Neuron (in vitro differentiated cells): ENCODE results near the gene THY1.

Experiments
- H2AFZ ChIP-seq: one replicate; pipeline ENCODE4 v1.6.1; 2013; ENCODE audit warnings: low read depth, mild to moderate bottlenecking, inconsistent platforms, low read length, moderate library complexity
- H3K27me3 ChIP-seq: one replicate; pipeline ENCODE4 v1.6.1; 2013; ENCODE audit warnings: low read length; ENCODE audit not compliant: insufficient read depth
- H3K36me3 ChIP-seq: one replicate; pipeline ENCODE4 v1.6.1; 2013; ENCODE audit warnings: low read length; ENCODE audit not compliant: insufficient read depth
- H3K4me1 ChIP-seq: one replicate; pipeline ENCODE4 v1.6.1; 2013; ENCODE audit warnings: low read length; ENCODE audit not compliant: insufficient read depth
- H3K4me3 ChIP-seq: 2 replicates; pipeline ENCODE4 v1.5.1; 2013; ENCODE audit warnings: mild to moderate bottlenecking, low read length, moderate library complexity
- H3K9me3 ChIP-seq: one replicate; pipeline ENCODE4 v1.6.1; 2013; ENCODE audit warnings: low read length

The THY1 gene

GRCh38 chr11:119420631-119421030 is 2.3 kb downstream of the THY1 start:
- Histone ChIP-seq H3K4me3 (no peak overlapping the region), H3K27me3 (peaks cover 55% of the 10 kb centered on the region), H2AFZ (no peak overlapping the region), H3K36me3 (no peaks in the 10 kb centered on the region), H3K4me1 (peaks cover 5% of the 10 kb centered on the region), H3K9me3 (no peaks in the 10 kb centered on the region)

DNA sequence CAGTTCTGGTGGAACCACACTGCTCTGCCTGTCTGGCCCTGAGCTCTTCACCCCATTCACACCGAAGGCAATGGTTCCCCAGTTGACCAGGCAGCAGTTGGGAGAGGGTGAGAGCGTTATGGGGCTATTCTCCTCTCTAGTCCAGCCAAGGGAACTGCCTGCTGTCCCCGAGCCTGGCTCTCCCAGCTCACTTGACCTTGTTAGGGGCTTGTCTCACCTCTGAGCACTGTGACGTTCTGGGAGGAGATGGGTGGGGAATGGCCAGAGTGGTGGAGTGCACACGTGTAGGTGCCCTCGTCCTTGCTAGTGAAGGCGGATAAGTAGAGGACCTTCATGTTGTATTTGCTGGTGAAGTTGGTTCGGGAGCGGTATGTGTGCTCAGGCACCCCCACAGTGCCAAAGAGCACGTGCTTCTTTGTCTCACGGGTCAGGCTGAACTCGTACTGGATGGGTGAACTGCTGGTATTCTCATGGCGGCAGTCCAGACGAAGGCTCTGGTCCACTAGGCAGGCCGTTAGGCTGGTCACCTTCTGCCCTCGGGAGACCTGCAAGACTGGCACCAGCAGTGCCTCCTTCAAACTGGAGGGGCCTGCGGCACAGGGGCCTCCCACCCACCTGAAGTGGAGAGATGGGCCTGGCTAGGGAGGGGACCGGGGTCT is 3.0 kb downstream of the THY1 start:
- peaks cover 5% of the 10 kb centered on the region for H3K4me1 ChIP-seq
- no peaks in the 10 kb centered on the region for H3K36me3 ChIP-seq
- peaks cover 51% of the 10 kb centered on the region for H3K27me3 ChIP-seq
- no peak overlapping the region for H2AFZ ChIP-seq
- no peaks in the 10 kb centered on the region for H3K9me3 ChIP-seq
- no peak overlapping the region for H3K4me3 ChIP-seq

DNA sequence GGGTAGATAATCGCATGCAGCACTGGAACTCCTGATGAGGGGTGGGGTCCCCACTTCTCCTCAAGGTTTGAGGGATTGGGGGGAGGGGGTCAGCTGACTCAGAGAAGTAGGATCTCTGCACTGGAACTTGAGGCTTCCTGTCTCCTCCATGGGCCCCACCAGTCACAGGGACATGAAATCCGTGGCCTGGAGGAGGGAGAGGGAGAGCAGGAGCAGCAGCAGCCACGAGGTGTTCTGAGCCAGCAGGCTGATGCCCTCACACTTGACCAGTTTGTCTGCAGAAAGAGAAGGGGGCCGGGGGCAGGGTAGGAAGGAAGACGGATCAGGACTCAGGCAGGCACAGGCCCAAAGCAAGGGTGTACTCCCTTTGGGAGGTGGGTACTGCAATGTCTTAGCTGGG is 3.7 kb downstream of the THY1 start:
- H2AFZ ChIP-seq, result no peak overlapping the region
- no peak overlapping the region for H3K4me3 ChIP-seq
- no peaks in the 10 kb centered on the region for H3K36me3 ChIP-seq
- H3K9me3 ChIP-seq, result no peaks in the 10 kb centered on the region
- H3K27me3 ChIP-seq, result peaks cover 44% of the 10 kb centered on the region
- H3K4me1 ChIP-seq, result peaks cover 5% of the 10 kb centered on the region

GRCh38 chr11:119418759-119419158 is 4.2 kb downstream of the THY1 start:
- H3K4me3 ChIP-seq, result no peak overlapping the region
- no peak overlapping the region for H2AFZ ChIP-seq
- peaks cover 39% of the 10 kb centered on the region for H3K27me3 ChIP-seq
- peaks cover 5% of the 10 kb centered on the region for H3K4me1 ChIP-seq
- no peaks in the 10 kb centered on the region for H3K36me3 ChIP-seq
- no peaks in the 10 kb centered on the region for H3K9me3 ChIP-seq

- no peak overlapping the region for H3K4me3 ChIP-seq
- H3K4me1 ChIP-seq, result peaks cover 5% of the 10 kb centered on the region
- no peak overlapping the region for H2AFZ ChIP-seq
- H3K36me3 ChIP-seq, result no peaks in the 10 kb centered on the region
- peaks cover 32% of the 10 kb centered on the region for H3K27me3 ChIP-seq
- no peaks in the 10 kb centered on the region for H3K9me3 ChIP-seq
Observed at GRCh38 chr11:119417726-119418540, 5.0 kb downstream of the THY1 start.

DNA sequence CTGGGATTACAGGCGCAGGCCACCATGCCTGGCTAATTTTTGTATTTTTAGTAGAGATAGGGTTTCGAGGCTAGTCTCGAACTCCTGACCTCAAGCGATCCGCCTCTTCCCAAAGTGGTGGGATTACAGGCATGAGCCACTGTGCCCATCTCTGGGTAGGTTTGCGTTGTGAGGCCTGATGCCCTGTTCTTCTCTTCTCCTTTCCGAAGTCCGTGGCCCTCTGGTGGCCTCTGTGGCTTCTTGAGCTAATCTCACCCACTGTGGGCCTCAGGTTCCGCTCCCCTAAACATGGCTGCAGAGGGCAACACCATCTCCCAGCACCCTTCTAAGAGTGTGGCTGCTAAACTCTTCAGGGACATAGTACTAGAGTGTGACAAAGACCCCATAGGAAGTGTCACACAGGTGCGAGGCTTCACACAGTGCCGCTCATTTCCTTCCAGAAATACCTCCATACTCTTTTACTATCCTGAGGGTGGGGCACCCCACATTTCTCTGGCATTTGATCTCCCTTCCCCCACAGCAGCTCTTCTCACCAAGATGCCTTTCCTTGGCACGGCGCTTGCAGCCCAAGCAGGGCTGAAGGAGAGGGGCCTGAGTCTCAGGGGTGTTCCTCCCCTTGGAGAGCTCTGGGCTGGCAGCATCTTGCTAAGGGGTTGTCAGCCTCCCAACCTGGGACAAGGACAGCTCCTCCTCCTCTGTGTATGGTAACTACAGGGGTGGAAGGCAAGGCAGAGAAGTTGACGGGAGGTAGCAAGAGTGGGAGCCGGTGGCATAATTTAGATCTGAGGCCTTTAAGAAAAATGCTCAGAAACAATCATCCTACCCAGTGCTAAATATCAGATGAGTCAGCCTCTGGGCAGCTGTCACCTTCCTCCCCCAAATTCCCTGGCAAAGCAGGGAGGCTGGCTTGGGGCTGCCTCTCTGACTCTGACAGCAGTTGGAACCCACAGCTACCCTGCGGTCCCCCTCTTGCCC is 6.1 kb downstream of the THY1 start:
- Histone ChIP-seq H3K36me3 (no peaks in the 10 kb centered on the region), H2AFZ (no peak overlapping the region), H3K9me3 (no peaks in the 10 kb centered on the region), H3K4me1 (no peaks in the 10 kb centered on the region), H3K27me3 (peaks cover 22% of the 10 kb centered on the region), H3K4me3 (no peak overlapping the region)

GRCh38 chr11:119415966-119416365 is 7.0 kb downstream of the THY1 start:
- no peak overlapping the region for H2AFZ ChIP-seq
- no peaks in the 10 kb centered on the region for H3K36me3 ChIP-seq
- H3K9me3 ChIP-seq, result no peaks in the 10 kb centered on the region
- H3K4me1 ChIP-seq, result no peaks in the 10 kb centered on the region
- no peak overlapping the region for H3K4me3 ChIP-seq
- H3K27me3 ChIP-seq, result peaks cover 13% of the 10 kb centered on the region

GRCh38 chr11:119415517-119415916 is 7.5 kb downstream of the THY1 start:
- H3K27me3 ChIP-seq, result peaks cover 8% of the 10 kb centered on the region
- no peaks in the 10 kb centered on the region for H3K36me3 ChIP-seq
- no peaks in the 10 kb centered on the region for H3K4me1 ChIP-seq
- no peak overlapping the region for H2AFZ ChIP-seq
- no peaks in the 10 kb centered on the region for H3K9me3 ChIP-seq
- no peak overlapping the region for H3K4me3 ChIP-seq

DNA sequence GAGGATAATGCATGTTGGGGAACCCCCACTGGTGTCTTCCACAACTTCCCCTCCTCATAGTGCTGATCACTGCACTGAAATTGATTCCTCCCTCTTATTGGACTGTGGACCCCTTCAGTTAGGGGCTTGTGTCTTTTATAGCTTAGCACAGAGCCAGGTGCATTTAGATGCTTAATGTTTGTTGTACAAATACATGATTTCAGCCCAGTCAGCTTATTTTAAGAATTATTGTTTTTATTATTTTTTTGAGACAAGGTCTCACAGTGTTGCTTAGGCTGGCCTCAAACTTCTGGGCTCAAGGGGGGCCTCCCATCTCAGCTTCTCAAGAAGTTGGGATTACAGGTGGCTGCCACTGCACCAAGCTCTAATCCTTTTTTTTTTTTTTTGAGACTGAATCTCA is 8.2 kb downstream of the THY1 start:
- Histone ChIP-seq H3K27me3 (peaks cover 1% of the 10 kb centered on the region), H3K4me1 (no peaks in the 10 kb centered on the region), H3K36me3 (no peaks in the 10 kb centered on the region), H2AFZ (no peak overlapping the region), H3K9me3 (no peaks in the 10 kb centered on the region), H3K4me3 (no peak overlapping the region)

DNA sequence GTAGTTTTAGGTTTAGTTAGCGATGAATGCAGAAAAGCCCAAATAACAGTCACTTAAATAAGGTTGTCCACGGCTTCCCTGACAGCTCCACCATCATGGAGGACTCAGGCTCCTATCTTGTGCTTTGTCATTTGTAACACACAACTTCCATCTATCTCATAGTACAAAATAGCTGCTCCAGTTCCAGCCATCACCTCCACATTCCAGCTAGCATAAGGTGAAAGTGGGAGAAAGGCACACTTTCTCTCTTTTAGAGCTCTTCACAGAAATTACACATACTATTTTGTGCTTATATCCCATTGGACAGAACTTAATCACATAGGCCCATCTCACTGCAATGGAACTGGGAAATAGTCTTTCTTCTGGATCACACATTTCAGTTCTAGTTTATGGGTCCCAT is 8.7 kb downstream of the THY1 start:
- Histone ChIP-seq H3K27me3 (no peaks in the 10 kb centered on the region), H3K4me1 (no peaks in the 10 kb centered on the region), H3K9me3 (no peaks in the 10 kb centered on the region), H3K4me3 (no peak overlapping the region), H3K36me3 (no peaks in the 10 kb centered on the region), H2AFZ (no peak overlapping the region)

DNA sequence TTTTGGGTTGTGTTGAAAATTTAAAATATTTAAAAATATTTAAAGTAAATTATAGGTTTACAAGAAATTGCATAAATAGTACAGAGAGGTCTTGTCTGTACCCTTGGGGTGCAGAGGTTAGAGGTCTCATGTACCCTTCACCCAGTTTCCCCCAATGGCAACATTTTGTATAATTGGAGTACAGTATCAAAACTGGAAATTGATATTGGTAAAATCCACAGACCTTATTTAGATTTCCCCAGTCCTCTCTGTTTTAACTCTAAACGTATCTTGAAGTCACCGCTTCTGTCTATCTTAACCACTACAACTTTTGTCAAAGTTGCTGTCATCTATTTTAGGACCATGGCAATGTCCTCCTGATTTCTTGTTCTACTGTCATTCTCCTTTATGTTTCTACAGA is 10.9 kb downstream of the THY1 start:
- Histone ChIP-seq H3K36me3 (no peaks in the 10 kb centered on the region), H3K9me3 (no peaks in the 10 kb centered on the region), H2AFZ (no peak overlapping the region), H3K4me1 (no peaks in the 10 kb centered on the region), H3K4me3 (no peak overlapping the region), H3K27me3 (no peaks in the 10 kb centered on the region)

DNA sequence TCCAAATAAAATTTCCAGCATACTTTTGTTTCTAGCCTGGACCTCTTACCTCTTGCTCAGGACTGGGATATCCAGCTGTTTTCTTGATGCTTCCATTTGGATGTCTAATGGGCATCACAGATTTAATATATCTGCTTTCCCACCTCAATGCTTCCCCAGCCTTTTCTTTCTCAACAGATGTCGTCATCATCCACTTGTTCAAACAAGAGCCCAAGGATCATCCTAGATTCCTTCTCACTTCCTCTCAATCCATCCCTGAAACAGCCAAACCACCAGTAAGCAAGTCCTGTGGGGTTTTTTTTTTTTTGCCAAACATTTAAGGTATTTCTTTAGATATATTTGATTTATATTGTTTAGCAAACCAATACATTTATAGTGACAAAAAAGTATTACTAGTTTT is 12.5 kb downstream of the THY1 start:
- no peak overlapping the region for H3K4me3 ChIP-seq
- no peak overlapping the region for H2AFZ ChIP-seq
- H3K4me1 ChIP-seq, result no peaks in the 10 kb centered on the region
- H3K27me3 ChIP-seq, result no peaks in the 10 kb centered on the region
- H3K36me3 ChIP-seq, result no peaks in the 10 kb centered on the region
- no peaks in the 10 kb centered on the region for H3K9me3 ChIP-seq

- Histone ChIP-seq H3K4me3 (no peak overlapping the region), H3K4me1 (no peaks in the 10 kb centered on the region), H3K36me3 (no peaks in the 10 kb centered on the region), H3K9me3 (no peaks in the 10 kb centered on the region), H2AFZ (no peak overlapping the region), H3K27me3 (no peaks in the 10 kb centered on the region)
Observed at GRCh38 chr11:119409731-119410130, 13.2 kb downstream of the THY1 start.
